HG03575 (cell line): ENCODE data around the gene ASB15.

ENCODE experiments used
- ATAC-seq: cut with Tn5 transposase; IDR thresholded peaks from one replicate; pipeline ENCODE4 v1.9.1; 2021; ENCODE audit not compliant: unreplicated experiment, insufficient number of reproducible peaks, low FRiP score; ENCODE audit errors: extremely low read depth

Gene ASB15

DNA sequence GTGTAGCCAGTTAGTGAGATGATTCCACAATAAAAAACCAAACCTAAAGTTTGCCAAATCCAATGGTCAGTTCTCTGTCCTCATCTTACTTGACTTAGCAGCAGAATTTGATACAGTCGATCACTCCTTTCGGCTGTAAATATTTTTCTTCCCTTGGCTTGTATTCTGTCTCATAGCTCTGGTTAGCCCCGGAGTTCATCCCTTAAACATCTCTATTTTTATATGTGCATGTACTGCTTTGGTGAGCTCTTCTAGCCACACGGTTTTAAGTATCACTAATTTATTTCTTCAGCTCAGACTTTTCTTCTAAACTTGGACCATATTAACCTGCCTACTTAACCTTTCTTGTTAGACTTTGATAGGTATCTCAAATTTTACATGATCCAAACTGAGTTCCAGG, 17.8 kb upstream of the ASB15 start:
- ATAC-seq, result no peak

DNA sequence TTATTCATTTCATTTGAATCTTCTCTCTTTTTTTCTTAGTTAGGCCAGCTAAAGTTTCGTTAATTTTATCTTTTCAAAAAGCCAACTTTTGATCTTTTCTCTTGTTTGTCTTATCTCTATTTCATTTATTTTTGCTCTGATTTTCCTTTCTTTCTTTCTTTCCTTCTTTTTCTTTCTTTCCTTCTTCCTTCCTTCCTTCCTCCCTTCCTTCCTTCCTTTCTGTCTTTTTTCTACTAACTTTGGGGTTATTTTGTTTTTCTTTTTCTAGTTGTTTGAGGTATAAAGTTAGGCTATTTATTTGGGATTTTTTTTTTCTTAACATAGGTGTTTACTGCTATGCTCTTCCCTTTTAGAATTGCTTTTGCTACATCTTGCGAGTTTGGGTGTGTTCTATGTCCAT, 13.2 kb upstream of the ASB15 start:
- no peak for ATAC-seq

DNA sequence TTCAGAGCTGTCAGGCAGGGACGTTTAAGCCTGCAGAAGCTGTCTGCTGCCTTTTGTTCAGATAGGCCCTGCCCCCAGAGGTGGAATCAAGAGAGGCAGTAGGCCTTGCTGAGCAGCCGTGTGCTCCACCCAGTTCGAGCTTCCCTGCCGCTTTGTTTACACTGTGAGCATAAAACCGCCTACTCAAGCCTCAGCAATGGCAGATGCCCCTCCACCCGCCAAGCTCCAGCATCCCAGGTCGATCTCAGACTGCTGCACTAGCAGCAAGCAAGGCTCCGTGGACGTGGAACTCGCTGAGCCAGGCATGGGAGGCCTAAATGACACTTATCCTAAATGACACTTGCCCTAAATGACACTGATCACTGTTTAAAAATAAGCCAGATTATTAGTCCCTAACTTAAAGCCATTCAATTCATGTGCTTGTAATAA, 6.8 kb upstream of the ASB15 start:
- ATAC-seq, result no peak

DNA sequence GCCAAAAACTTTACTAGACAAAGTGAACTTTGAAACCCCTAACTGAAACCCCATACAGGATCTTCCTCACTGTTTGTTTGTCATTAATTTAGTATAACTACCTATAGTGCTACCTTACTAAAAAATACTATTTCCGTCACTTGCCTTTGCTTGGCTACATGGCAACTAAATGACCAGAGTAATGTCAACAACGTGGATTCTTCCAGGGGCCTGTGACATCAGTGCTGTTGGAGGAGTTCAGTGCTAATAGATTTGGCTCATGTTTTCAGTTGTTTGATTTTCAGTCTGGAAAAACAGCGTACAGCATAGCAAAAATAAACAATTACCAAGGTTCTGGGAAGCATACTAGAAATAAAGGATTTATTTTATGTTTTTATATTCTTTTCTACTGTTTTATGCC, 3.0 kb upstream of the ASB15 start:
- no peak for ATAC-seq

DNA sequence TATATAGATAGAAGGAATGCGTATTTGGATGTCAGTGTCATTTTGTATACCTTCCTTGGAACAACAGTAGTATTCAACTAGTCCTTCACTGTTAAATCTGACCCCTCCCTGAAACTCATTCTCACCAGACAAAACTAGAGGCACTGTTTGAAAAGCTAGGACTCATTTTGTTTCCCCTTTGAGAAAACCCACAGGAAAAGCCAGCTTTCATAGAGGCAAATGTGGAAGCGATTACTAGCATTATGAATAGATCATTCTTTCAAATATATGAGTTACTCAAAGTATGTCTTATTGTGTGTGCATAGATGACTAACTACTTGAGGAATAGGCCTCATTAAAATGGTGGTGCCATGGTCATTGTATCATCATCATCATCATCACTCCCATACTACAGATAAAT, 1.9 kb upstream of the ASB15 start:
- ATAC-seq, result no peak

DNA sequence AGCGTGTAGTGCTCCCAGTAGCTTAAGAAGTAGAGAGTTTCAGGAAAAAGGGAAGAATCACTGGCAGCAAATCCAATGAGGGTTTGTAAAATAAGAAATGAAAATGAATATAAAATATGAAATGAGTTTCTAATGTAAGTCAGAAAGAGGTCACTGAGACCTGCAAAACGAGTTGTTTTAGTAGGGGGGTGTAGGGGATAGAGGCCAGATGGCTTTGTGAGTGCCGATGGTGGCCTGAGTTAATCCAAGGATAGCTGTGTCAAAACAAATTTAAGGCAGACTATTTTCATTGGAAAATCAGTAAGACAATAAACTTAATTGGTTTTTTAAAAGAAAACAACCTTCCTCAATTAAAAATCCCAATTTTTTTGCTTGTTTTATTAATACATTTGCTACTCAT, 745 bp upstream of the ASB15 start:
- no peak for ATAC-seq

DNA sequence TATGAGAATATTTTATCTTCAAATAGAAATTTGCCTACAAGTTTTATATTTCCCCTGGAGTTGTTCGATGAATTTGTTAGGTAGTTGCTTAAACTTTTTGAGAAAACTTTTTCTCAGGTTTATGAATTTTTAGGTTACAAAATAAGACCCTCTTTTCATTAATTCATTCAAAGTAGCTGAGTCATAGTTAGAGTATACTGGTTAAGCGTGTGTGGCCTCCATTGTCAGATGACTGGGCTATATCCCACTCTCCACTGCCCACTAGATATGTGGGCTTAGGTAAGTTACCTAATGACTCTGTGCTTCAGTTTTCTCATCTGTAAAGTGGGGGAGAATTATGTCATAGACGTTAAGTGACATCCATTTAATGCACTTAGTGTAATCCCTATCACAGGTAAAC, 1.0 kb downstream of the ASB15 start:
- no peak for ATAC-seq

DNA sequence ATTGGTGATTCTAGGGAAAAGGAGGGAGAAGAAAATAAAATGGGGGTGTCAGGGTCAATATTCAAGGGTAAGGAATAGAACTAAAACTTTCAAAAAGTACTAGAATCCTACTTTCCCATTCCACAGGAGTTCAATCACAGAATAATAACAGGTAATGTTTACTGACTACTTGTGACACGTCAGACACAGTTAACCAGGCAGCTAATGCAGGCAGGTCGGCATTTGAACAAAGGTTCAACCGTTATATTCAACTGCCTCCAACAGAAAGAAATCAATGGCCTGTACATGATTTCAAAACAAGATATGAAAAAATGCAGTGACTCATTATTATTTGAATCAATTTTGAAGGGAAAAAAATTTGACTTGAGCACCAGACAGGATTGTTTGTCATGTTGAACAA, 3.1 kb downstream of the ASB15 start:
- no peak for ATAC-seq

DNA sequence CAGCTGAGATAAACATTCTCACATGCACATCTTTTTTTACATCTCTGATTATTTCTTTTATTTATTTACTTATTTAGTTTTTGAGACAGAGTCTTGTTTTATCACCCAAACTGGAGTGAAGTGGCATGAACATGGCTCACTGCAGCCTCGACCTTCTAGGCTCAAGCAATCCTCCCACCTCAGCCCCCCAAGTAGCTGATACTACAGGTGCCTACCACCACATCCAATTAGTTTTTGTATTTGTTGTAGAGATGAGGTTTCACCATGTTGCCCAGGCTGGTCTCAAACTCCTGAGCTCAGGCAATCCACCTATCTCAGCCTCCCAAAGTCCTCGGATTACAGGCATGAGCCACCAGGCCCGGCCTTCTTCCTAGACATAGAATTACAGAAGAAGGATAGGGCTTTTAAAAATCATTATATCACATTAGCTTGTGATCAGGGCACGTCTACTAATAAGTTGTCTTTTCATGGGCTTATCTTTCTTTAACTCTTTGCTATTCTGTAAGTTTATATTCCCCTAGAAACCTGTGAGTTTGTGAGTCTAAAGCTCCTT, 5.9 kb downstream of the ASB15 start:
- no peak for ATAC-seq

DNA sequence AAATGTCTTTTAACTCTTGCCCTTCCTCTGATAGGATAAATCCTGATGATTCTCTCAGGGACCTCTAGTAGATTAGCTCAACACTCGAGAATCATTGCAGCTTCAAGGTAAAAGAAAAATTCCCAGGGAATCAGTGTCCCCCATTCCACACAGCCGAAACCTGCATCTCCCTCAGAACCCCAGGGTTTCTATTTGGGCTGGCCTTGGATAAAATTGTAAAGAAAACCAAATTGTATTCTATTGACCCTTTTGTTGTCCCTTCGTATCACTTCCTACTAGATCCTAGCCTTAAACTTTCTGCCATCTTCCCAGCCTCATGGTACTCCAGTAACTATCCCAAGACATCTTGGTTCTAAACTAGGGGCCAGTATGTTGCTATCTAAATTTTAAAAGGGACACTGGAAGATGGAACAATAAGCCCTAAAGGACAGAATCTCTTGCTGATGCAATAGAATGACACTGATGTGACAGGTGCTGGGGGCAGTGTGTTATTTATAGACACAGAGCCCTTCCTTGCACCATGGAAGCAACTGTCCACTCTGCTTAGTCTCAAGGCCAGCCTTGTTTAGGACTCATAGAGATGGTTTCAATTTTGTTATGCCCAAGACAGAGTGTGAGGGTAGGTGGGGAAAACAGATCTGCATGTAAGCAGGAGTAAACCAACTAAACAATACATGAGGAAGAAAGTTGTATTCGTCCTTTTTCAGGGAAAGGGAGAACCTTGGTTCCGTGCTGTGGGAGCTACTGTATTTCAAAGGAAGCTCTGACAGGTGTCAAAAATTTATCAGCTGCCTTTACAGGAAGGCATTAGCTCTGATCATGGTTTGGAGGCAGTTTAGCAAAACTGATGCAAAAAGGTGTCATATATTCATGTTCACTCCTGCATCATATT, 7.6 kb downstream of the ASB15 start:
- no peak for ATAC-seq

DNA sequence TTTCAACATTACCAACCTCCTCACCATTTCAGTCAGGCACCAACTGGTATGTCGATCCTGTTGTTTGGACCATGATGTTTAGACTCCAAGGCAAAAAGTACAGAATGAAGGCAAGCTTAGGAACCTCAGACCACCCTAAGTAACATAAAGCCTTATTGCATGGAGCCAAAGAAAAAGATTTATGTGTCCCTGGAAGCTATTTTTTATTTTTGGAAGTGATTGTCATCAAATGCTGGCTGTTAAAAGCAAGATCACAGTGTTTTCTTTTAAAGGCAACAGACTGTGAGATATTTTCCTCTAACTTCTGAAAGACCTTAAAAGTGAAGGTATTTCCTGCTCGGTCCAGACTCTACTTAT, 8.2 kb downstream of the ASB15 start:
- ATAC-seq, result no peak

DNA sequence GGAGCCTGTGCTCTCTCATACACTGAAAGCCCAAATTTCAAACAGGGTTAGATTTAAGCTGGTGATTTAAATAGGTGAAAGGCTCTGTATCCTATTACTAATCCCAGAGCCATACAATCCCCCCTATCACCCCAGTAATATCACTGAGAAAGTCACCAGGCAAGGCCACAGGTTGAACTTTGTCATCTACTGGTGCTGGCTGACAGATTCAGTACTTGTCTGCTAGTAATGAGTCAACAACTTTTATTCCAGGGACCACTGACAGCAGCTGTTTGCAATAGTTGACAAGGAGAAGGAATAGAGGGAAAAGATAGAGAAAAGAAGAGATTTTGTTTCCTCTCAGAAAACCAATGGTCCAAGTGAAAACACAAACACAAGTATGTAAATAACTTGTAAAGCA, 10.4 kb downstream of the ASB15 start:
- ATAC-seq, result no peak

DNA sequence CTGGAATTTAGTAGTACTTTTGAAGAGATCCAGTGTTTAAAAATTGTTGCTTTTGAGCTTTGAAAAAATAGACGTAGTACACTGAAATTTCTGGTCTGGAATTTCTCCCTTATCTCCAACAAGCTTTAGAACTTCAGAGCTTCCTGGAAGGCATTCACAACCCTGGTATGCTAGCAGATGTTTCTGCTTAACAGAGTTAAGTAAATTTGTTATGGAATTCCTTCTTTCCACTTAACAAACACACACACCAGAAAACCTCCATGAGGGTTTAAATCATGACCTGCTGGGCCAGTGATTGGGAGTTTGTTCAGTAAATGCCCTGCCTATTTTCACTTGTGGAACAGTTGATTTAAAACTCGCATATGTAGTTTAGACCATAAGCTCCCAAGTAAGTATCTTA, 13.7 kb downstream of the ASB15 start:
- ATAC-seq, result no peak

DNA sequence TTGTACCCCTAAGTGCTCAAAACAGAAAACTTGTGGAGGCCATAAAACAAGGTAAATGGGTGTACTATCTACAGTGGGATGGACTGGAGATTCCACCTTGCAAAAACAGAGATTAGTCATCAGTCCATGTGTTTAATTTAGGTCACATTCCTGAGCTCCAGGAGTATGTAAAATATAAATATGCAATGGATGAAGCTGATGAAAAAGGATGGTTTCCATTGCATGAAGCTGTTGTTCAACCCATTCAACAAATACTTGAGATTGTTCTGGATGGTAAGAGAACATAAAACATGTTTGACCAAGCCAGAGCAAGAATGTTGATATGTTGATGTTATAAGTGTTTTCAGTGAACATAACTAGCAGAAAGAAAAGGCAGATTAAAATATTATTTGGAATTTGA, 14.6 kb downstream of the ASB15 start:
- no peak for ATAC-seq

DNA sequence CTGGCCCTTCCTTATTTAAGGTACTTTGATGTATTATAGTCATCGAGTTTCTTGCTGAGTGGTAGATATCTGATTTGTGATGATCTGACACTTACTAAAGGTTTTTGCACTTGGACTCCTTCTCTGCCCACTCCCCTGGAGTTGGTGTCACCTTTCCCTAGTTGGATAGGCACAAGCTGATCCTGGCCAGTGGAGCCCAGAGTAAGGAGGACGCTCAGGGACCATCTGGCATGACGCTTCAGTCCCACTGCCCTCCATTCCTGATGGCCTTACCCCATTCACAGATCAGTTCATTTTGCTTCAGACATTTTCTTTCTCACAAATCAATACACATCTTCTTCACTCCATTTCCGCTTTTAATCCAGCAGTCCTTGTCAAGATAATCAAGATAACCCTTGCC, 20.1 kb downstream of the ASB15 start:
- no peak for ATAC-seq

DNA sequence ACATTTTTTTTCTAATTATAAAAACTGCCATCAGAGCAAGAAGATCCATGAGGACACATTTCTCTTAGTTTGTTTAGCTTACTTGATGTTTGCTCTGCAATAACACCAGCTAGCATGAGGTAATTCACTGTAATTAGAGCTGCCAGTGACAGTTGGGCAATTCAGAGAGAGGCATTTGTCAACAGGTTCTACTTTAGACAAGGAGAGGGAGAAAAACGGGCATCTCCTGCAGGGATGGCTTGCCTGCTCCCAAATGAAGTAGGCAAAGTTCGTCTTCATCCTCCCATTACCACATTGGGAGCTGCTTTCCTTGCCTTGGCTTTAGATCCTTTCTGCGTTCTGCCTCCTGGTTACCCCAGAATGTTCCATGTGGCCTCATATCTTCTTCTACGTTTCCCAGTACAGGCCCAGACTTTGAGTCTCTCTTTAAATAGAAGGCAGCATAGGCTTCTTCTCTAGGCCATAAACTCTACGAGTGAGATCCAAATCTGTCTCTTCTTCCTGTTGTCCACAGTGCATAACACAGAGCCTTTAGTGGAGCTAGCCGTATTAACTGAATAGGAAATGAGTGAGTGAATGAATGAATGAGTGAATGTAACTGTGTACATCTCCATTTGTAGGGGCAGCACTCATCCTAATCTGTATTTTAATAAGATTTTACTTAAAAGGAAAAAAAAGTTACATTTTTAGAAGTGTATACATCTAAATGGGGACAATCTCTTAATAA, 21.2 kb downstream of the ASB15 start:
- no peak for ATAC-seq

DNA sequence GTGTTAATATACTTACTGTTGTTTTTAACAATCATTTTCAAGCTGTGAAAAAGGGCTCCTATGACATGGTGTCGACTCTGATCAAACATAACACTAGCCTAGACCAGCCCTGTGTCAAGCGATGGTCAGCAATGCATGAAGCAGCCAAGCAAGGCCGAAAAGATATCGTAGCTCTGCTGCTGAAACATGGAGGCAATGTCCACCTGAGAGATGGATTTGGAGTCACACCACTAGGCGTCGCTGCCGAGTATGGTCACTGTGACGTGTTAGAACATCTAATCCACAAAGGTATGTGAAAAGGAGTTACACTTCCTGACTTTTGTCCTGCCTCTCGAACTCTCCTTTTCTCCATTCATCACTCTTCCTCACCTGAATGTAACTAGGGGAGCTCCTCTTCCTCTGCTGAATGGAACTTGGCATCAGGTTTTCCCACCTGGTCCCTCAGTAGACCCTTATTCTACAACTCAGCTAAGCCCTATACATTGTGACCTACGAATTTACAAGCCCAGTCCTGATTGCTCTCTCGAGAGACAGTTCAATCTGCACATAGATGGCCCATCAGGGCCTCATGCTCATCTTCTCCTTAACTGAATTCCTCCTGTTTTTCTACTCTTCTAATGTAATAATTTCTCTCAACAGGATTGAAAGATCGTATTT, 23.0 kb downstream of the ASB15 start:
- no peak for ATAC-seq

DNA sequence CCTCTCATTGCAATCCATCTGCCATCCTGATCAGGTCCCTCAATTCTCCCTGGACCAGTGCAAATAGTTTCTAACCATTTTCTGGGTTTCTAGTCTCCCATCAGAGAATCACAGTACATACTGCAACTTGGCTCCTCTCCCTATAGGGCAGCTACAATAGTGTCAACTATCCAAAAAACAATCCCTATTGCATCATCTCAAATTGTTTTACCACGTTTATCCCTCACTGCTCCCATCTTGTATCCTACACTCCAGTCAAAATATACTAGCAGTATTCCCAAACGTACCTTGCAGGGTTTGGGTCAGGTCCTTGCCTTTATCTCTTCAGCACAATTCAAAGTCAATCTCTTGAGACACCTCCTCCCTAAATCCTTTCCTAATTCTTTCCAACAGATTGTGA, 23.6 kb downstream of the ASB15 start:
- no peak for ATAC-seq

DNA sequence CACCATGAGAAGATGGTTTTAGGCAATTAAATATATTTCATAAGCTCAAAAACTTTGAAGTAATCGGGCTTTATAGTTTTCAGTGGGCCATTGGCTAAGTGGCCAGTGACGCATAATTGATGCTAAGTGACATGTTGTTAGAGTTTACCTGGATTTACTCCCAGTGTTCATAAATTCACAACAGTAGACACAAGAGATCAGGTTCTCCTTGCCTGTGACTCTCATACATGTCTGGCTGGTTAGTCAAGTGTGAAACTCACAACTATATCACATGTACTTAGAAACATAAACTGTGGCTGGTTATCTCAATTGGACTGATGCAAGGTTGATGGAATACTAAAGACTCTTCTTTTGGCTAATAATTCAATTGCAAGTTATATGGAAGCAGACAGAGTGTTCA, 26.2 kb downstream of the ASB15 start:
- ATAC-seq, result no peak

DNA sequence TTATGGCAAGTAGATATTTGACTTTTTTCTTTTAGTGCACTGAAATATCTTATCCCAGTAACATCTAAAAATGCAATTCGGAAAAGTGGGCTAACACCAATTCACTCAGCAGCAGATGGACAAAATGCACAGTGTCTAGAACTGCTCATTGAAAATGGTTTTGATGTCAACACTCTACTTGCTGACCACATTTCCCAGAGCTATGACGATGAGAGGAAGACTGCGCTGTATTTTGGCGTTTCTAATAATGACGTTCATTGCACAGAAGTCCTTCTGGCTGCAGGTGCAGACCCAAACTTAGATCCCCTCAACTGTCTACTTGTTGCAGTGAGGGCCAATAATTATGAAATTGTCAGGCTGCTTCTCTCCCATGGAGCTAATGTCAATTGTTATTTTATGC, 27.2 kb downstream of the ASB15 start:
- no peak for ATAC-seq
